ENCODE measurements around the gene BMP6.
"Not testable (repeated sequence)": the region's sequence is repeated elsewhere in the genome, so short reads cannot be mapped to it uniquely, and the experiment has no call there.

BMP6 gene

DNA sequence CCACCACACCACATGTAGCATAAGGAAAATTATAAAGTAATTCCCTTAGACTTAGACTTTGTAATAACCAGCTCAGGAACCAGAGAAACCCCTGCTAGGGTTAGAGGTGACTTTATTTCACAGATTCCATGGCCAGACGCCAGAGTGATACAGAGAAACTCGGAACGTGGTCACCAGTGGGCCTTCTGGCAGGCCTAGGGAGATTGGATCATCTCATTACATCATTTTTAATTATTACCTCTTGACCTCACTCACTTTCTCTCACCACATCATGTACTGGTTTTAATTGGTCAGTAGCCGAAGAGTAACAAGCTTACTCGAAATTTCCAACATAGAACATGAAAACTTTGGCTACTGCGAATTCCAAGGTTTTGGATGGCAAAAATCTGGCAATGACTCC, 72.9 kb downstream of the BMP6 start:
- DNase-seq: no peak

DNA sequence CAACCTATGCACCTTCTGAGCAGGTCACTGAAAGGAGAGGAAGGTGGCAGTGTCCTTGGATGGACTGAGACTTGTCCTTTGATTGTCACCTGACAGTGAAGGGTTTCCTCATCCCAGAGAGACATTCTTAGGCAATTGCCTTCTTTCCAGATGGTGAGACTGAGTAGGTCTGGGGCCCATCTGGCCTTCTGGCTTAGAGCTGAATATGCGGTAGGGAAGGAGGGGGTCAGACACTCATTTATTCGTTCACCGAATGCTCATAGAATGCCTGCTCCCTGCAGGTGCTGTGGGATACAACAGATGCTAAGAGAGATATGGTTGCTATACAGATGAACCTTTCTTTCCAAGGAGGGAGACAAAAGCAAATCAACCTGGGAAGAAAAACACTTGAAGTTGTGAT, 76.8 kb downstream of the BMP6 start:
- DNase-seq: no peak

DNA sequence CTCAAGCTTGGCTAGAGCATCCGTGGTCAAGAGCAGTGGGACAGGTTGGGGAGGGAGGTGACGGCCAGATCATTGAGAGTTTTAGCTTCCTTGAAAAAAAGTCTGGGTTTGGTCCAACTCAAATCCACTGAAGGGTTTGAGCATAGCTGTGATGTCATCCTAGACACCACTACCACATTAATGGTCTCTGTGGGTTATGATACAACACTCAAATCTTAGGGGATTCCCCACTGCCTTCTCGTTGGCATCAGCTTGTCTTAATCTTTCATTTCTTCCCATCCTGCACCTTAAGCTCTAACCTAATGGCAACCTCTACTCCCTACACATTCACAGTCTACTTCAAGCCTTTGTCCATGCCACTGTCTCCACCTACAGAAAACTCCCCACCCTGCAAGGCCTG, 77.3 kb downstream of the BMP6 start:
- DNase-seq: no peak

DNA sequence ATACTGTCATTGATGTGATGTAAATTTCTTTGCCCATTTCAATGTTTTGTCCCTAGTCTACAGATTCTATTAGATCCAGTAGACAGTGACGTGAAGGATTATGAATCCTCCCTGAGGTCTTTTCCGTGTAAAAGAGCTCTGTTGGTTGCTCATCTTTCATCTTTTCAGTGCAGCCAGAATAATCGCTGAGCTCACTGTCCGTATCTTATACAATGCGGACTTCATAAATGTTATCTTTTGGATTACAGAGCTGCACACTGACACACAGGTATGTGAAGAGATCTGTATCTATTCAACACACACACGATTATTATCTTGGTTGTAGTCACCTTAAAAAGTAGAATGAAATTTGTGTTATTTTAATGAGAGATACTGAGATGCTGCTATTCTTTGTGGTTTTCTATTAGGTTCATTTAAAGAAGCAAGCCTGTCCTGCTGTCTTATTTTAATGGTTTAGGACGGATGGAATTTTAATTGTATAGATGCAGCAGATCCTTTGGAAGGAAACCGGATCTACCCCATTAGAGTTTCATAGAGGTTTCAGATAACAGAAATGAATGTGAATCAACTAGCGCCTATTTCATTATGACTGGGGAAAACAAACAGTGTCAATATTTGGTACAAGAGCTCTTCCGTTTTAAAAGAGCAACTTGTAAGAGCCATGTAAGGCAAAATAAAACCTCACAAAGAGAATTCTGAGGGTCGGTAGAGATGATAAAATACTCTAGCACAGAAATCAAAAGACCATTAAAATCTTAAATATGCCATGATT, 79.4 kb downstream of the BMP6 start:
- DNase-seq: no peak

DNA sequence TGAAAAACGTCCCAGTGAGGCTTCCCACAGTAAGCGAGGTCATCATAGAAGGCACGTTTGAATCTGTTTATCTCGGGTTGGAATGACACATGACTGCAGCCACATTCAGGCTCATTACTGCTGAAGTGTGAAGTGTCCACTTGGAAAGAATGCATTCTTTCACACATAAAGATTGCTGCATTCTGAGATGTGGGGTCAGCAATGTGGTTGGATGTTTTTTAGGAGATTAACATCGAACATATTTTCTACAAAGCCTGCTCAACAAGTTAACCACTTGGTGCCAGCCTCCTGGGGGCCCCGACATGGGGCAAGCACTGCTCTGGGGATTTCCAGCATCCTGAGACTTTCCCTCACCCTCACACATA, 79.9 kb downstream of the BMP6 start:
- DNase-seq: no peak

DNA sequence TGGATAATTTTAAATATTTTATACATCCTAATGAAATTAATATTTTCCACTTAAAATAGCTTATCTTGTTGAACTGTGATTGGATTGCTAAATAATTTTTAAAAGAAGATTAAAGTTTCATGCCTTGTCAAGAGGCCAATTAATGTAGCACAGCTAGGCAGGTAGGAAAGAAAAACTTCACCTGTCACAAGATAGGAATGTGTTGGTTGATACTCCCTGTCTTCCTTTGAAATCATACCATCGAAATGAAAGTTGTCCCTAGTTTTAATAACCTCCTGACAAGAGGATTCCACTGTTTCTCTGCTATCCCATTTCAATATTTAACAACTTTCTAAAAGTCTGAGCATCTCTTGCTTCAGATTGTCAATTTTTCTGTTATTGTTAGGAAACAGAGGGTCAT, 80.8 kb downstream of the BMP6 start:
- DNase-seq: no peak

DNA sequence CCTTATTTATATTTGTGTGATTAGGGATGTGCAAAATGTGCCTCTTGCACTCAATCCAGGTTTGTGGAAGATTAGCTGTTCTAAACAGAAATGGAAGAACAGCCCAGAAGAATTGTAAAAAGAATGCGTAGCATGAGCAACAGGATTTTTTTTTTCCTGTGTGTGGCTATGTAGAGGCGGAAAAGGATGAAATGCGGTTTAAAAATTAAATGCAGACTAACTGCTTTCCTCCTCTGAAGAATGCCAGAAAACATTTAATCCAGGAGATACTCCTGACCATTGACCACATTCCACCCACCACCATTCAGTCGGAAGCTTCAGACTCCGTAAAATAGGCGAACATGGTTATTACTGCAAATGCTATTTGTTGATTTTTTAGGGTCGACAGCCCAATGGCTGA, 83.4 kb downstream of the BMP6 start:
- DNase-seq: no peak

DNA sequence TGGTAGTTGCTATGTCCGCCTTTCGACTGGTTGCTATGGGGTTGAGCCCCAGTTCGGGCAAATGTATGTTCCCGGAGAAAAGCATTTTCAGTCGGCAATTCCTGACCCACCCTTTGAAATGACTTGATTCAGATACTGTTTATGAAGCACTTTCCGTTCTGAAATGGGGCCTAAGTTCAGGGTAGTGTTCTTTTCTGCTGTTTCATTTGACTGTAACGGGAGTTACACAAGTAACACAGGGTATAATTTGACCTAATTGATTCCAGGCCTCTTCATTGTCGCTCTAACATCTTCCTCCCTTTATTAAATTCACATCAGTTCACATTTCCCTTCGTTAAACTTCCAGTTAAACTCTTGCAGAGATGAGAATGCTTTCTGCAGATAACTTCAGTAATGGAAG, 85.5 kb downstream of the BMP6 start:
- DNase-seq: no peak

DNA sequence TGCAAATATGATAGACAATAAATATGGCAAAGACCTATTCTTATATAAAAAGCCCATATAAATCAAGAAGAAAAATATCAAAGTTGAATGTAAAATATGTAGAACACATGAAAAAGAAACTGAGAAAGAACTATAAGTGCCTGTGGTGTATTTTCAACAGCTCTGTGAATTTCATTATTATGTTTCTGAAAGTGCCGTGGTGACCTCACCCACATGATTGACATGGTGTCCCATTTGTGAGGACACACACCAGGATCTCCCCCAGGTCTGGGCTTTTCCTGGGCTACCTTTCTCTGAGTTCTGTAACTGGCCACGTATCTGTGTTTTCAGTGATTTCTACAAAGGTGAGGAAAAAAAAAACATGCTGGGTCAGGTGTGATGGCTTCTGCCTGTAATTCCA, 86.7 kb downstream of the BMP6 start:
- DNase-seq: no peak

DNA sequence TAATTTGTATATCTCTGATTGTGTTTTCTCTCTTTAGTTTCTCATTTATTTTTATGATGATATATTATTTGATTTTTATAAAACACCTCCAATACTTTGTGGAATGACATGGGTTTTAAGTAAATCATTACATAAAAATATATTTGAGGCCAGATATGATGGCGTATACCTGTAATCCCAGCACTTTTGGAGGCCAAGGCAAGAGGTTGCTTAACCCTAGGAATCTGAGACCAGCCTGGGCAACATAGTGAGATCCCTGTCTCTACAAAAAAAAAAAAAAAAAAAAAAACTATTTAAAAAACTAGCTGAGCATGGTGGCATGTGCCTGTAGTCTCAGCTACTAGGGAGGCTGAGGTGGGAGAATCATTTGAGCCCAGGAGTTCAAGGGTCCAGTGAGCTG, 87.3 kb downstream of the BMP6 start:
- no peak for DNase-seq

DNA sequence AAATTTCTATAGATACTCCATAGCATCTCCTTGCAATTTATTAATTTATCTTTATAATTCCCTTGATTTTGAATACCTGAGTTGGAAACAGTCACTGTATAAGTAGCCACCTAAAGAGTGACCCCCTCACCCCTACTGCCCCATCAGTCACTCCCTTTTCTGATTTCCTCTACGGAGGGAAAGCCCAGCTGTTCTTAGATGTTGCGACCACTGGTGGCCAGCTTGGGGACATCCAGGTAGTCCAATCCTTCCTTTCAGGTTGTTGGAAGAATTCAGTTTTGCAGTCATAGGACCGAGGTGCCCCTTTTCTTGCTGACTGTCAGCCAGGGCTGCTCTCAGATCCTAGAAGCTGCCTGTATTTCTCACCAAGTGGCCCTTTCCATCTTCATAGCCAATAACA, 87.8 kb downstream of the BMP6 start:
- no peak for DNase-seq

DNA sequence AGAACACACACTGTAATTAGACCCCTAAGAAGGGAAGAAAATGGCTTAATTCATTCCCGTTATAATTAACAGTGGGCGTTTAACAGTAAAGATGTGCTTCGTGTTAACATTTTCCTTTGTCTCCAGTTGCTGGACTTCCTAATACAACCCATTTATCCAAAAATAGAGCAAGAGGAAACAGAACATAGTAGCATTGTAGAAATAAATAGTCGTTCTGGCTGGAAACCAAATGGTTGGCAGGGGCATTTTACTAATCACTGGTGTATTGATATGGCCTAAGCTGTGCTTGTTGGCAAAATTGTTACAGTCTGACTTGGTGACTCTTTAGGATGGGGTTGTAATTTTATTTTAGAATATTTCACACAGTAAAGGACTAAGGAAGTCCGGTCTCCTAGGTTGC, 89.8 kb downstream of the BMP6 start:
- DNase-seq: no peak

DNA sequence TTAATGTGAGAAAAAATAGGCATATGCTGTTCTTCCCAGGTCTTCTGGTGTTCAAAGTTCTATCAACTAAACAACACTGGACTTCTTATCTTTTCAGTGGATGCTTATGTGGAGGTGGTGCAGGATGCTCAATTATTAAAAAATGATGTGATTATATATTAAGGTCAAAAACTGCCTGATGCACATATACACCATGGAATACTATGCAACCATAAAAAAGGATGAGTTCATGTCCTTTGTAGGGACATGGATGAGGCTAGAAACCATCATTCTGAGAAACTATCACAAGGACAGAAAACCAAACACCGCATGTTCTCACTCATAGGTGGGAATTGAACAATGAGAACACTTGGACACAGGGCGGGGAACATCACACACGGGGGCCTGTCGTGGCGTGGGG, 91.3 kb downstream of the BMP6 start:
- DNase-seq: not testable (repeated sequence)

DNA sequence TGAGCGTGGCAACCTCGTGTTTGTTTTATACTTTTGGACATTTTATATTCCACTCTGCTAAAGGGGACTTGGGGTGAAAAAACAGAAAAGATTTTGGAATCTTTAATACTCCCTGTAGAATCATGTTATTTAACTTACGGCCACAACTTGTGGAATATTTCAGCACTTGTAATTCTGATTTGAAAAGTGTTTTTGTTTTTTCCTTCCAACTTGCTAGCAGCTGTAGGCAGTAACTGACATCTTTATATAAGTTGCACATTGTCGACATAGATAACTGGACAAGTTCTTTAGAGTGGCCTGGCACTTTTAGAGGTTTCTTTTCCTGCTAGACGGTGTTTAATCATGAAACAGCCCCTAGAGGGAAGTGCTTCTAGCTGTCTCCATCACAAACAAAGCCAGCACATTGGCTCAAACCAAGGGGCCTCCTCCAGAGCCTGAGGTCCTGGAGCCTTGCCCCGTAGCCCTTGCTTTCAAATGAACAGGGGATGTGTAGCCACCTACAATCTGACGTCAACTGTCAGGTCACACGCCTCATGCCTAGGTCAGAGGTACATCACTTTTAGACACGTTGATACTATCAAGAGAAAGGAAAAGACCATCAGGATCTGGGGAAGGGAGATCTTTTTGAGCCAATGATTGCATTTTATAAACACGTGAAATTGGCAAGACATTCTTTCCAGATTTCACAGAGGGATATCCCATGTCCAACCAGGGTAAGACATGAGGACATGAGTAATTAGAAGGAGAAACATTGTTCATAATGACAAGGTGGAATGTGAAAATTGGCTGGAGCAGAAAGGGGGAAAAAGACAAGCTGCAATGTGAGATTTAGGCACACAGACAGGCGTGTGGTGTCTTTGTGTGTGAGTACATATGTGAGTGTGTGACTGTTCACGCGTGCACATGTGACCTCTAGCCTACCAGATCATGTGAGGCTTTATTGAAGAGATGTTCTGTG, 92.6 kb downstream of the BMP6 start:
- DNase-seq: no peak

DNA sequence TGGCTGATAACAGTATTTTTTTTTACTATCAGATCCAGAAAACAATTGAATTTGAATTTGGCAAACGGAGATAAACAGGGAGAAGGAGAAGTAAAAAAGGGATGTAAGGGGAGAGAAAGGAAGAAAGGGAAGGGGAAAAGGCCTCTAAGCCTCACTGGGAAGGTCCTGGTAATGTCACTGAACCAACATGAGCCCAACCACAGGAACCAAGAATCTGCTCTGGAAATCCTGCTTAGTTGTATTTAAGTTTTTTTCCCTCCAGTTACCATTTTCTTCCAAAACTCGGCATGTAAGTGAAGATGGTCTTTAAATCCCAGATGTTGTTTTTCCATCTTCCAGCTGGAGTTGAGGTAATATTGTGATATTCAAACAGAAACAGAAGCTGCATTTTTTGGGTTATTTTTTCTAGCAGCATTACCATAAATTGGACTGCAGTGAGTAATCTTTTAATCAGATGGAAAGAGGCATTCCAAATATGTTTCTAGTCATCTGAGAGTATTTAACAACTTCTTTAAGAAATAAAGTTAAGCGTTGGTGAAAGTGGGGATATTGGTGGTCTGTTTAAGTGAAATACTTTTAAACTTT, 93.6 kb downstream of the BMP6 start:
- no peak for DNase-seq

DNA sequence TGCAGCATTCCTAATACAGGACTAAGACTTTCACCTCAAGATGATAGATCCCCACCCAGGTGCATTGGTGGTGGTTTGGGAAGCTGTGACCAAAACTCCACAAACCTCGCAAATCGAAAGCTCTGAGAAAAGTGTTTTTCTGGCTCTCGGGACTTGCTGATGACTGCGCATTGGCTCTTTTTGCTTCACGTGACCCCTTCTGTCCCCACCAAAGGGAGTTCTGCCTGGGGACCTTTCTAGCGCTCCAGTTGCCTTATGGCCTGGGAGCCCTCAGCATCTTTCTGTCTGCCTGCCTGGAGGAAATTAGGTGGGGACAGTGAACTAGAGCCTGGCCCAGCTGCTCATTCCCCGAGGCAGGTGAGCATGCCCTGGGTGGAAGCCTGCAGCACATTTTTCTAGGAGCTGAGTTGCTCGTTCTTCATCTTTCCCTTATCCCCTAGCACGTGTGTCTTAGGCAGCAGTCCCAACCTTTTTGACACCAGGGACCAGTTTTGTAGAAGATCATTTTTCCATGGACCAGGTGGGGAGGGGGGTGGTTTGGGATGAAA, 94.5 kb downstream of the BMP6 start:
- no peak for DNase-seq

DNA sequence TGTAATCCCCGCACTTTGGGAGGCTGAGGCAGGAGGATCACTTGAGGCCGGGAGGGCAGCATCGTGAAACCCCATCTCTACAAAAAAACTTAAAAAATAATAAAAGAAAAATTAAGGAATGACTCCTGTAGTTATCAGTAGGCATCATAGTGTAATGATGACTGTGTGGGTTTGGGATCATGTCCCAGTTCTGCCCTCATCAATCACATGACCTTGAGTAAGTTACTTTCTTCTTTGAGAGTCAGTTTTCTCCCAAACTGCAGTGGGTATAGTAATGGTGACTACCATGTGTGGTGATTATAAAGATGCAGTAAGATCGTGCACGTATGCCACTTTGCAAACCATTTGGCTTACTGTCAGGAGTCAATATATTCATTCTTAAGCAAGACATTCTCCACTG, 95.5 kb downstream of the BMP6 start:
- DNase-seq: no peak

DNA sequence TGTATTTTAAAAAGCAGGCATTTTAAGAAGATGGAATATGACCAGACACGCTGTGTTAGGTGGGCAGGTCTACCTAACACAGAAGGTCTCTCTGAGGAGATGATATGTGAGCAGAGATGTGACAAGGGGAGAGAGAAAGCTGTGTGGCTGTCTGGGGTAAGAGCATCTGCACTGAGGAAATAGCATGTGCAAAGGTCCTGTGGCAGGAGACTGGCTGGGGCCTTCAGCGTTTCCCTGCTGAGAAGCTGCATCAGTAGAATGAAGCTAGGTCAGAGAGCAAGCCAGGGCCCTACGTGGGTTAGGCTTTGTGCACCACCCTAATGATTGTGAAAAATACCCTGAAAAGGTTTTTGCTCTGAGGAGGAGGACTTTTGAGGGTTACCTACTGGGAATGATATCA, 97.7 kb downstream of the BMP6 start:
- no peak for DNase-seq

DNA sequence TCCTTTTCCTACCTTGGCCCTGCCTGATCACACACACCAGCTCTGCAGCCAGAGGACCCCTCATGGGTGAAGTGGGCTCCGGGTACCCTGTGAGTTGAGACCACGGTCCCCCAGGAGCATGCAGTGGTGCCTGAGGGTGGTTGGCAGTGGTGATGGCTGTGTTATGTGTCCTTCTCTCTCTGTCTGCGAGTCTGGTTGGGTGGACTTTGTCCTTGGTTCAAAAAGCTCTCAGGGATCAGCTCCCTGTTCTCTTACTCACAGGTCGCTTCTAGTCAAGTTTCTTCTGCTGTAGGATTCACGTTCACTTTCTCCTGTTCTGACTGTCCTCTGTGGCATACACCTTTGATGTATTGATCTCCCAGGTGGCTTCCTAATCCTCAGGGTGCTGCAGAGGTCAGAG, 100.1 kb downstream of the BMP6 start:
- no peak for DNase-seq

DNA sequence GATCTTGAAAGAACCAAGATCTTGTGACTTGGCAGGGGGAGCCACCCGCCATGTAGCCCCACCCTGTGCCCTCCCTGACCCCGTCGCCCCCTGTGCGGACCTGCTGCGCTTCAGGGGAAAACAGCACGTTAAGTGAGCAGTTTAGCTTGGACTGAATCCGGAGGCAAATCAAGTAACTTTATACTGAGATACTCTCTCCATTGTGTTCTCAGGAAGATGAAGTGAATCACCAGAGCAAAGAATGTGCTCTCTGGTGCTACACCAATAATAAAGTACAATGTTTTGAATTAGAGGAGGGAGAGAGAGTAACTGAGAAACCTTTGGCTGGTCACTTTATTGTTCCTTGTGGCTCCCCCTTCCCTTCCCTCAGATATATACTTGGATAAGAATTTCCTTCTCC, 101.2 kb downstream of the BMP6 start:
- no peak for DNase-seq

DNA sequence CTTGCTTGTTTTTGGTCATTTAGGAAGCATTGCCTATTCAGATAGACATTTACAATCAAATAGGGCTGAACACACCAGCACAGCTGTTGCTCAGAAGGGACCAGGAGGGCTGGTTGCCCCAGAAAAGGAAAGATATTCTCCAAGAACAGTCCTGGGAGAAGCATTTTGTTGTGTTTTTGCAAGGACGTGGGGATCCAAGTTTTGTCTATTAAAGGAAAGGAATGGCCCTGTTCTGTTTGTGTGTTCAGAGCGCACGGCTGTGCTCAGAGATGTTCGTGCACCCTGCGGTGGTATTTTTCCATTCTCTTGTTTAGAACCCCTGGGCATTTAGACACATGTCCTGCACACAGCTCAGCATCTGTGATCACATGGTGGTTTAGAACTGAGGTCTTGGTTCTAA, 102.2 kb downstream of the BMP6 start:
- no peak for DNase-seq

DNA sequence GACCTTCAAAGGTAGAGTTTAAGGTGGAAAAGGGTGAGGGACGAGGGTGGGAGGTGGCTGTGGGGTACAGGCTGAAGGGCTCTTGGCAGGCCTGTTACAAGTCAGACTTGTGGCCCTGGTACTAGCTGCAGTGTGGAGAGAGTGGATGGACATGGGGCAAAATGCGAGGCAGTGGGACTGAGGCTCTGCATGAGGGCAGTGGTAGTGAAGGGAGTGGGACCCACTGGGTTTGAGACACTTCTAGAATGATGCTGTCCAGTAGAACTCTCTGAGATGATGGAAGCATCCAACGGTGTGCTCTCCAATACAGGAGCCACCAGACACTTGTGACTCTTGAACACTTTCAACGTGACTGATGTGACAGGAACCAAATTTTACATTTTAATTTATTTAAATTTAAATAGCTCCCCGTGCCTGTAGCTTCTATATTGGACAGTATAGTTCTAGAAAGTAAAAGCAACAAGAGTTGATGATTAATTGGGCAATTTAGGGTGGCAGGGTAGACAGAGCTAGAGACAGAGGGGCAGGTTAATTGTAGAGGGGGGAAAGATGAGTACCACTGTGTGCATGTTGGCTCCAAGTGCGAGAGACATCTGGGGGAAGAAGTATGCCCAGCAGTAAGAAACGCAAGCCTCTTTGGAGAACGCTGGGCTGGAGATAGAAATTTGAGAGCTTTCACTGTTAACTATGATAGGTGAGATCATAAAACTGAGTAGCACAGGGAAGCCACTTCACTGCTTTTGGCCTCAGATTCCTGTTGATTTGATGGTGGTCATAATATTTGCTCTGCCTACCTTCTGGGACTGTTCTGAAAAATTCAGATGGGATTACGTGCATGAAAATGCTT, 107.2 kb downstream of the BMP6 start:
- DNase-seq: no peak

DNA sequence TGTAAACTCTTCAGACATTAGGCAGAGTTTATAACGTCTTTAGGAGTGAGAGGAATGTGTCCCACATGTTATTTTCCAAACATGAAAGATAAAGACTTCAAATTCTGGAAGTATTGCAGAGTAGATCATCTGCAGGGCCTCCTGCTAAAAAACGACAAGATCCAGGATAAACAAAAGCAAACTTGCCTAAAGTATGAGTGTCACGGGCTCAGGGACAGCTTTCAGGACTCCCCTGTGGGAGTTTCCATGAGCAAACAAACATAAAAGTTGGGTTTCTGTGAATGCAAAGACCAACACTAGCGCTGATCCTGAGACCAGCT, 107.8 kb downstream of the BMP6 start:
- DNase-seq: no peak
